HG03196 (cell line): ENCODE results near the gene TAS2R30.
A peak's percentile ranks its signal among the peaks of the same experiment; 100 is the strongest.
"Not testable (repeated sequence)": the region's sequence is repeated elsewhere in the genome, so short reads cannot be mapped to it uniquely, and the experiment has no call there.

ENCODE experiments used
- ATAC-seq: cut with Tn5 transposase; IDR thresholded peaks from one replicate; pipeline ENCODE4 v1.9.1; 2021; ENCODE audit not compliant: unreplicated experiment

The TAS2R30 gene

GRCh38 chr12:11130382-11130781 is 4.1 kb downstream of the TAS2R30 start:
- no peak for ATAC-seq

- ATAC-seq: not testable (repeated sequence)
Measured at GRCh38 chr12:11114130-11114529, 20.3 kb downstream of the TAS2R30 start.

- not testable (repeated sequence) for ATAC-seq
Measured at GRCh38 chr12:11111213-11111612, 23.2 kb downstream of the TAS2R30 start.

DNA sequence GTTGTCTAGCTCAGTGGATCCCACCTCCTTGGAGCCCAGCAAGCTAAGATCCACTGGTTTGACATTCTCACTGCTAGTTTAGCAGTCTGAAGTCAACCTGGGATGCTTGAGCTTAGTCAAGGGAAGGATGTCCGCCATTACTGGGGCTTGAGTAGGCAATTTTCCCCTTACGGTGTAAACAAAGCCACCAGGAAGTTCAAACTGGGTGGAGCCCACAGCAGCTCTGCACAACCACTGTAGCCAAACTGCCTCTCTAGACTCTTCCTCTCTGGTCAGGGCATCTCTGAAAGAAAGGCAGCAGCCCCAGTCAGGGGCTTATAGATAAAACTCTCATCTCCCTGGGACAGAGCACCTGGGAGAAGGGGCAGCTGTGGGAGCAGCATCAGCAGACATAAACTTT is 25.6 kb downstream of the TAS2R30 start:
- ATAC-seq: no peak

DNA sequence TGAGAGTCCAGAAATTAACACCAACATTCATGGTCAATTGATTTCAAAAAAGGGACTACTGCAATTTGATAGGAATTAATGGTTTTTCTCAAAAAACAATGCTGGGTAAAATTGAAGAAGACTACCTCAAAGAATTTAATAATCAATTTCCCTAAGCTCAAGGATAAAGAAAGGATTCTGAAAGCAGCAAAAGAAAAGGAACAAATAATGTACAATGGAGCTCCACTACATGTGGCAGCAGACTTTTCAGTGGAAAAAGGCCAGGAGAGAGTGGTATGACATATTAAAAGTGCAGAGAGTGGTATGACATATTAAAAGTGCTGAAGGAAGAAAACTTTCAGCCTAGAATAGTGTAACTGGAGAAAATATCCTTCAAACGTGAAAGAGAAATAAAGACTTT is 26.7 kb downstream of the TAS2R30 start:
- ATAC-seq: no peak

DNA sequence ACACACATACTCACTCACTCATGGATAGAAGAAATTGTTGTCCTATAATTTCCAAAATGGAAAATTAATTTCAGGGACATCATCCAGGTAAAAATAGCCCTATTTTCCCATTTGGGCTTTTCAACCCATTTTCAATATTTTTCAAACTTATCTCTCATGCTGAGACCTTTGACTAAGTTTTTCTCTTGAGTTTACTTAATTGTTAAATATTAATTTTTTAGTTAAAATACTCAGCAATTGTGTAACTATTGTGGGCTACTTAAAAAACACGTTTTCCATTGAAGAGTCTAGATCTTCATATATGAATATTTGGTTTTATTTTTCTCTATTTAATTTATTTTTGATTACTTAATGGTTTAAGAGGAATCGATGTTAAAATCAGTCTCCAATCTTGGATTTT is 28.2 kb downstream of the TAS2R30 start:
- ATAC-seq: no peak

DNA sequence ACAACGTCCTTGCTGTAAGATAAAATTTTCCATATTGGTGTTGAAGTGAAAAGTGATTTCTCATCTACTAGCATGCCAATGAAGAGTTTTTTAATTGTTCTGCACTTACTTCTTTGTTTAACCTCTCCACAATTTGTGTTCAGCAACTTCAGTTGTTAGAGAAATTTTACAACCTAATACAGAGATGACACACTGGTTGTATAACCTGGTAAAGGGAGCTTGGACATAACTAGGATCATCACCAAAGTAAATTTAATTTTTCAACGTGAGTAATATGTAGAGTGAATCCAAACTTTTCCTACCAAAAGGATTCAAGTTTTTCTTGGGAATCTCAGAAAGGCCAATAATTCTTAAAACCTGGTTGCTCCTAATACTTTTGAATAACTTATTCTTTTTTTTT is 28.9 kb downstream of the TAS2R30 start:
- ATAC-seq: no peak

DNA sequence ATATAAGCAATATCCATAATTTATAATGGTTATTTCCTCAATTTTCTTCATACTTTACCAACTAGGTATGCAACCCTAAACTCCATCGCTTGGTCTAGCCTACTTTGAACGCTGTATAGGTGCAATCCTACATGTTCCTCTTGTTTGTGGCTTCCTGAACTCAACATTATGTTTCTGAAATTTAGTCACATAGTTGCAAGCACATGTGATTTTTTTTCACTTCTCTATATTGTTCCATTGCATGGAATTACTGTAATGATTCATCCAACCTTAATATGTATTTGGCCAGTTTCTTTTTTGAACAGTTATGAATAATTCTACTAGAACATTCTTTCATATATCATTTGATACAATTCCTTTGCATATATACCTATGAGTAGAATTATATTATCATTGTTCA is 39.5 kb downstream of the TAS2R30 start:
- ATAC-seq: not testable (repeated sequence)

DNA sequence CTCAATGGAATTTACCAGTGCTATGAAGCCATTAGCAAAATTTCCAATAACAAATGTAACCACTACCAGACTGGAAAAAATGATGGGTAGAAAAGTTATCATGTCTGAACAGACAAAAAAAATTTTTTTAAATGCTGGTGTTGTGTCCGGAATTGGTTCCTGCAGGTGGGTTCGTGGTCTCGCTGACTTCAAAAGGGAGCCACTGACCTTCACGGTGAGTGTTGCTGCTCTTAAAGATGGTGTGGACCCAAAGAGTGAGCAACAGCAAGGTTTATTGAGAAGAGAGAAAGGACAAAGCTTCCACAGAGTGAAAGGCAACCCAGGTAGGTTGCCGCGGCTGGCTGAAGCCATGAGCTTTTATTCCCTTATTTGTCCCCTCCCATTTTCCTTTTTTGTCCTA is 42.3 kb downstream of the TAS2R30 start, which contains the start of gene TAS2R43:
TSS of gene TAS2R43 (minus strand) at position 186 of the 400 bp plus-strand sequence. CDS start at position 102, 84 bp downstream.
- ATAC-seq: no peak

DNA sequence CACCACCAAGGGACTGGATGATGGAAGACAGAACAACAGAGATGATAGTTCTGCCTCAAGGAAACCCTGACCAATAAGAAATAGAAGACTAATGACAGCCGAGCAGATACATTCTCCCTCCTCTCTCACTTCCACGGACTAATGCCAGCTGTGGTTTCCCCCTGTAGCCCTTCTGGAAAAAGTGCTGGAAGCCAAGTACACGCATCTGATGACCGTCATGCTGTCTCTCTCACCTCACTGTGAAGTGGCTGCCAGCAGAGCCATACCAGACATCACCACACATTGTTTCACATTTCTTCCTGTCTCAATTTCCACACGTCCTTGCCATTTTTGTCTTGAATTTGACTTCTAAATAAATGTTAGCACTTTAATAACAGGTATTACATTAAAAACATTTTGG is 45.2 kb downstream of the TAS2R30 start:
- ATAC-seq: no peak

- peak; percentile 77 for ATAC-seq
Measured at GRCh38 chr12:11085419-11085818, 49.0 kb downstream of the TAS2R30 start.
